ENCODE measurements around the gene TMC1.
"Not testable (repeated sequence)": the region's sequence is repeated elsewhere in the genome, so short reads cannot be mapped to it uniquely, and the experiment has no call there.

- not testable (repeated sequence) for TF ChIP-seq CTCF, POLR2AphosphoS5, POLR2A, EP300 (IDR thresholded peaks at IDR 0.05)
These were observed 397 bp upstream of the TMC1 start for GRCh38 chr9:72521011-72521410.

Measured in upper lobe of left lung (tissue), 4 donors.